H9 (cell line): ENCODE measurements around the gene ORC2. TPM values are rescaled to one million over a fixed set of nuclear protein-coding genes. Genes with fewer than 3 reads are reported as not detected.

Experiments
- DNase-seq: peaks from one replicate; pipeline ENCODE4 v3.0.0-alpha.2; 2017
- H2AFZ ChIP-seq: one replicate; pipeline ENCODE4 v1.6.1; 2013; ENCODE audit warnings: mild to moderate bottlenecking, low read length, control low read depth, moderate library complexity
- H2AK5ac ChIP-seq: 2 replicates; pipeline ENCODE4 v1.6.1; 2013; ENCODE audit warnings: low read length, control low read depth, mixed read lengths; ENCODE audit not compliant: insufficient read length
- H2BK120ac ChIP-seq: one replicate; pipeline ENCODE4 v1.6.1; 2013; ENCODE audit warnings: low read depth, mild to moderate bottlenecking, low read length, control low read depth, inconsistent platforms; ENCODE audit not compliant: poor library complexity, severe bottlenecking
- H2BK12ac ChIP-seq: 2 replicates; pipeline ENCODE4 v1.6.1; 2013; ENCODE audit warnings: low read length, control low read depth, mixed read lengths, low read depth; ENCODE audit not compliant: insufficient read length
- H2BK15ac ChIP-seq: 2 replicates; pipeline ENCODE4 v1.6.1; 2013; ENCODE audit warnings: low read depth, low read length, control low read depth
- H2BK20ac ChIP-seq: one replicate; pipeline ENCODE4 v1.6.1; 2013; ENCODE audit warnings: low read depth, mild to moderate bottlenecking, low read length, control low read depth, inconsistent platforms; ENCODE audit not compliant: poor library complexity, severe bottlenecking
- H2BK5ac ChIP-seq: 2 replicates; pipeline ENCODE4 v1.6.1; 2013; ENCODE audit warnings: low read length, control low read depth, mixed read lengths; ENCODE audit not compliant: insufficient read length
- H3K14ac ChIP-seq: 2 replicates; pipeline ENCODE4 v1.6.1; 2013; ENCODE audit warnings: low read length, control low read depth; ENCODE audit not compliant: insufficient read depth
- H3K18ac ChIP-seq: 2 replicates; pipeline ENCODE4 v1.6.1; 2013; ENCODE audit warnings: low read depth, mild to moderate bottlenecking, mixed read lengths, low read length, control low read depth; ENCODE audit not compliant: insufficient read length
- H3K23ac ChIP-seq: 2 replicates; pipeline ENCODE4 v1.6.1; 2013; ENCODE audit warnings: low read length, control low read depth, mixed read lengths, low read depth; ENCODE audit not compliant: insufficient read length
- H3K23me2 ChIP-seq: 2 replicates; pipeline ENCODE4 v1.6.1; 2013; ENCODE audit warnings: low read depth, mild to moderate bottlenecking, mixed read lengths, low read length, control low read depth; ENCODE audit not compliant: insufficient read length, poor library complexity, severe bottlenecking
- H3K27ac ChIP-seq: 2 replicates; pipeline ENCODE4 v1.5.1; 2013; ENCODE audit warnings: low read length, control low read depth, mixed read lengths, low read depth; ENCODE audit not compliant: insufficient read length
- H3K27me3 ChIP-seq: 2 replicates; pipeline ENCODE4 v1.6.1; 2013; ENCODE audit warnings: low read length, control low read depth, inconsistent platforms; ENCODE audit not compliant: insufficient read depth
- H3K4ac ChIP-seq: 2 replicates; pipeline ENCODE4 v1.6.1; 2013; ENCODE audit warnings: low read depth, mild to moderate bottlenecking, control low read depth, inconsistent platforms, low read length, moderate library complexity
- H3K4me1 ChIP-seq: 2 replicates; pipeline ENCODE4 v1.6.1; 2013; ENCODE audit warnings: low read length, control low read depth, inconsistent platforms; ENCODE audit not compliant: insufficient read depth
- H3K4me2 ChIP-seq: 2 replicates; pipeline ENCODE4 v1.6.1; 2013; ENCODE audit warnings: low read length, control low read depth, mixed read lengths; ENCODE audit not compliant: insufficient read length, insufficient read depth
- H3K56ac ChIP-seq: 2 replicates; pipeline ENCODE4 v1.6.1; 2013; ENCODE audit warnings: low read depth, mild to moderate bottlenecking, mixed read lengths, low read length, control low read depth; ENCODE audit not compliant: insufficient read length
- H3K79me1 ChIP-seq: 2 replicates; pipeline ENCODE4 v1.6.1; 2013; ENCODE audit warnings: low read depth, mild to moderate bottlenecking, moderate library complexity, low read length, control low read depth, inconsistent platforms; ENCODE audit not compliant: insufficient read depth, poor library complexity, severe bottlenecking
- H3K79me2 ChIP-seq: 2 replicates; pipeline ENCODE4 v1.6.1; 2013; ENCODE audit warnings: low read length, control low read depth, inconsistent platforms; ENCODE audit not compliant: insufficient read depth
- H3K9ac ChIP-seq: 2 replicates; pipeline ENCODE4 v1.6.1; 2013; ENCODE audit warnings: low read length, control low read depth, mixed read lengths; ENCODE audit not compliant: insufficient read length; ENCODE audit errors: extremely low read depth
- H3K9me3 ChIP-seq: one replicate; pipeline ENCODE4 v1.6.1; 2013; ENCODE audit warnings: low read depth, low read length, inconsistent platforms; ENCODE audit not compliant: control insufficient read depth
- H3T11ph ChIP-seq: one replicate; pipeline ENCODE4 v1.6.1; 2013; ENCODE audit warnings: mild to moderate bottlenecking, low read length, control low read depth, inconsistent platforms
- H4K20me1 ChIP-seq: one replicate; pipeline ENCODE4 v1.6.1; 2013; ENCODE audit not compliant: control insufficient read depth, insufficient read length, insufficient read depth
- H4K5ac ChIP-seq: 2 replicates; pipeline ENCODE4 v1.6.1; 2013; ENCODE audit warnings: low read depth, mild to moderate bottlenecking, mixed read lengths, low read length, control low read depth; ENCODE audit not compliant: insufficient read length
- H4K8ac ChIP-seq: replicated peaks from 2 replicates; pipeline ENCODE4 v1.6.1; 2013; ENCODE audit warnings: low read length, control low read depth, mixed read lengths, low read depth; ENCODE audit not compliant: insufficient read length
- H4K91ac ChIP-seq: 2 replicates; pipeline ENCODE4 v1.6.1; 2013; ENCODE audit warnings: low read depth, mild to moderate bottlenecking, moderate library complexity, mixed read lengths, low read length, control low read depth; ENCODE audit not compliant: insufficient read length
- H3K27ac Mint-ChIP-seq, 3 experiments: 2 replicates in 2 of 3; 3 replicates in 1 of 3; pipeline ENCODE4 v1.8.0; 2020 to 2021; ENCODE audit warnings: mixed read lengths in 3 of 3, mild to moderate bottlenecking in 1 of 3, moderate library complexity in 1 of 3
- H3K27me3 Mint-ChIP-seq: 2 replicates; pipeline ENCODE4 v1.8.0; 2021; ENCODE audit warnings: low read depth, mild to moderate bottlenecking, moderate library complexity, mixed read lengths
- H3K36me3 Mint-ChIP-seq, 3 experiments: 2 replicates in 2 of 3; 3 replicates in 1 of 3; pipeline ENCODE4 v1.8.0; 2020 to 2021; ENCODE audit warnings: low read depth in 3 of 3, mixed read lengths in 3 of 3; ENCODE audit not compliant: insufficient read depth in 1 of 3
- H3K4me1 Mint-ChIP-seq, 2 experiments: 2 replicates each; pipeline ENCODE4 v1.8.0; 2020; ENCODE audit warnings: mixed read lengths in 2 of 2
- H3K4me3 Mint-ChIP-seq, 2 experiments: 2 replicates in 1 of 2; 3 replicates in 1 of 2; pipeline ENCODE4 v1.8.0; 2020 to 2021; ENCODE audit warnings: mild to moderate bottlenecking in 2 of 2, mixed read lengths in 2 of 2, moderate library complexity in 1 of 2
- H3K9me3 Mint-ChIP-seq, 2 experiments: 2 replicates in 1 of 2; 3 replicates in 1 of 2; pipeline ENCODE4 v1.8.0; 2020; ENCODE audit warnings: mild to moderate bottlenecking in 2 of 2, mixed read lengths in 2 of 2, moderate library complexity in 1 of 2
- WGBS: extraction: QIAGEN DNeasy Blood & Tissue Kit; methylation state at CpG from one replicate; pipeline ENCODE4 v1.1.7; 2013; ENCODE audit warnings: missing lambda C conversion rate, low lambda C conversion rate, mixed read lengths; ENCODE audit not compliant: insufficient read length; ENCODE audit errors: extremely low coverage; 5-methylcytosine and 5-hydroxymethylcytosine counted together
- total RNA-seq: library from RNA; stranded (reverse); gene quantifications from 2 replicates; pipeline ENCODE4 v1.2.1, GENCODE V29; 2021
- TF ChIP-seq, protein P1 (sequence below): fragments of 200-600 bp; sonication (generic); conservative IDR thresholded peaks from 3 replicates; pipeline ENCODE4 v1.8.0; 2021; ENCODE audit warnings: antibody characterized with exemption, mild to moderate bottlenecking

The ORC2 gene
- total RNA-seq, 1 experiment from 2014 or later = 65.2 TPM

DNA sequence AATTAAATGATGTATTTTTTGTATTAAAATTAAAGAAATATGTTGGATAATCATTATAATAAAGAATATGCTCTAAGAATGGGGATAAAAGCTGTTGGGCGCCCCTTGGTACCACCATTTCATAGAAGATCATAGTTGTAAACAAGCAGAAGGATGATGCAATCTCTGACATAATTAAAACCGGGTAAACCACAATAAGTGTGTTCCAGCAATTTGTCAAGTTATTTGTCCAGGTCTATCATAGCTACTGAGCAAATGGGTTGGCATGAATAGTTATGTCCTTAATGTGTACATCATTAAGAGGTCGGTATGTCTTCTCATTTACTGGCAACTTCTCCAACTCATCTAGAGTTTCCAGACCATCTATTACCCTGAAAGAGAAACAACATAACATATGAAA, 92.3 kb downstream of the ORC2 start:
- H4K5ac ChIP-seq = no peak overlapping the region
- no peak overlapping the region for H3K14ac ChIP-seq
- Mint-ChIP-seq H3K27ac (no peak overlapping the region), H3K36me3 (peaks cover 8 to 37% (median 35%) of the 10 kb centered on the region in 3 experiments), H3K9me3 (no peaks in the 10 kb centered on the region), H3K4me1 (no peaks in the 10 kb centered on the region), H3K4me3 (no peak overlapping the region), H3K27me3 (no peaks in the 10 kb centered on the region)
- no peaks in the 10 kb centered on the region for H3K79me2 ChIP-seq
- no peak for DNase-seq
- TF ChIP-seq, protein P1, sequence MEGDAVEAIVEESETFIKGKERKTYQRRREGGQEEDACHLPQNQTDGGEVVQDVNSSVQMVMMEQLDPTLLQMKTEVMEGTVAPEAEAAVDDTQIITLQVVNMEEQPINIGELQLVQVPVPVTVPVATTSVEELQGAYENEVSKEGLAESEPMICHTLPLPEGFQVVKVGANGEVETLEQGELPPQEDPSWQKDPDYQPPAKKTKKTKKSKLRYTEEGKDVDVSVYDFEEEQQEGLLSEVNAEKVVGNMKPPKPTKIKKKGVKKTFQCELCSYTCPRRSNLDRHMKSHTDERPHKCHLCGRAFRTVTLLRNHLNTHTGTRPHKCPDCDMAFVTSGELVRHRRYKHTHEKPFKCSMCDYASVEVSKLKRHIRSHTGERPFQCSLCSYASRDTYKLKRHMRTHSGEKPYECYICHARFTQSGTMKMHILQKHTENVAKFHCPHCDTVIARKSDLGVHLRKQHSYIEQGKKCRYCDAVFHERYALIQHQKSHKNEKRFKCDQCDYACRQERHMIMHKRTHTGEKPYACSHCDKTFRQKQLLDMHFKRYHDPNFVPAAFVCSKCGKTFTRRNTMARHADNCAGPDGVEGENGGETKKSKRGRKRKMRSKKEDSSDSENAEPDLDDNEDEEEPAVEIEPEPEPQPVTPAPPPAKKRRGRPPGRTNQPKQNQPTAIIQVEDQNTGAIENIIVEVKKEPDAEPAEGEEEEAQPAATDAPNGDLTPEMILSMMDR = no peak
- no peaks in the 10 kb centered on the region for H3K79me1 ChIP-seq
- no peak overlapping the region for H2AFZ ChIP-seq
- H3K4me2 ChIP-seq = no peak overlapping the region
- H3K56ac ChIP-seq = no peak overlapping the region
- no peak overlapping the region for H3K4ac ChIP-seq
- H3K23ac ChIP-seq = no peak overlapping the region
- H3K27me3 ChIP-seq = no peaks in the 10 kb centered on the region
- H3K23me2 ChIP-seq = no peaks in the 10 kb centered on the region
- H3K18ac ChIP-seq = no peak overlapping the region
- no peak overlapping the region for H2AK5ac ChIP-seq
- H4K20me1 ChIP-seq = no peaks in the 10 kb centered on the region
- no peak overlapping the region for H4K8ac ChIP-seq
- no CpG with 5 or more reads among the region's 3 CpGs for WGBS
- no peak overlapping the region for H3K27ac ChIP-seq
- no peak overlapping the region for H2BK15ac ChIP-seq
- no peak overlapping the region for H4K91ac ChIP-seq
- H3K9me3 ChIP-seq = no peaks in the 10 kb centered on the region
- no peak overlapping the region for H2BK12ac ChIP-seq
- H3K4me1 ChIP-seq = no peaks in the 10 kb centered on the region
- H2BK5ac ChIP-seq = no peak overlapping the region
- H3T11ph ChIP-seq = no peak overlapping the region
- no peak overlapping the region for H3K9ac ChIP-seq
- H2BK20ac ChIP-seq = no peak overlapping the region
- no peak overlapping the region for H2BK120ac ChIP-seq
